ENCODE measurements around the gene UBAC2. TPM values are rescaled to one million over a fixed set of nuclear protein-coding genes. Genes with fewer than 3 reads are reported as not detected.

Gene UBAC2
- total and polyA plus RNA-seq, 4 donors = 49.9 to 77.1 (median 53.7) TPM

DNA sequence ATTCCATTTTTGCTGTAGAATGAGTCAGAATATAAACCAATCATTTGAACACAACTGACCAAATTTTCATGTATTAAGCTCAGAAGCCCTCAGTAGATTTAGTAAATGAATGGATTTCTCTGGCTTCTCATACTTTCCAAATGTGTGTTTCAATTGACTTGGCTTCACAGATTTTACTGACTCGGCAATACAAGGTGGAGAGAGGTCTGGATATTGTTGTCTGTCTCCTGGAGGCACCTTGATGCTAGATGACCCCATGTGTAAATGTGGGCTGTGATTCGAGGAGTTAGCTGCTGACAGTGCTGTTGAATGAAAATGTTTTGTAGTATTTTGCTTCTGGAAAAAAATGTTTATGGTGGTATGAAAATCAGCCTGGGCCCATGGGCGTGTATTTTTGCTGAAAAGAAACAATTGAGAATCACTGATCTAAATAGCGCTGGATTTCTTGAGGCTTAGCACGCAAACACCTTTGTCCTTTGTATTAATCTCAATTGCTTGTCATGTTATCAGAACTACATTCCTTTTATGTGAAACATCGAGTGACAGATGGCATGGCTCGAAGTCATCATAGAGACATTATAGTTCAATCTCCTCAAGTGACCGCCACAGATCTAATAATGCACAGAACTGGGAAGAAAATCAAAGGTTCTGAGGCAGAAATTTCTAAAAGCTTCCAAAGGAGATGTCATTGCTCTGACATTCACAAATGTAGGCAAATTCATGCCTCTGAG is 41.2 kb upstream of the UBAC2 start:
- TF ChIP-seq CTCF (IDR thresholded peaks at IDR 0.05; ENCODE audit: control extremely low read depth, extremely low read depth) = no peak
- Histone ChIP-seq H3K9me3 (ENCODE audit: control insufficient read depth in 4 of 4, insufficient read depth in 3 of 4, low read length in 3 of 4) (peaks cover 0 to 2% (median 0%) of the 10 kb centered on the region in 4 donors), H3K4me1 (ENCODE audit: control insufficient read depth in 5 of 5, insufficient read depth in 5 of 5, low read length in 5 of 5) (peaks cover 0 to 4% (median 0%) of the 10 kb centered on the region in 5 donors), H3K27me3 (ENCODE audit: control insufficient read depth in 3 of 3, insufficient read depth in 3 of 3, low read length in 2 of 3) (peaks cover 0 to 2% (median 0%) of the 10 kb centered on the region in 3 donors), H3K36me3 (ENCODE audit: control insufficient read depth in 4 of 4, insufficient read depth in 4 of 4, low read length in 4 of 4) (no peaks in the 10 kb centered on the region), H3K27ac (ENCODE audit: low read depth in 1 of 2, low read length in 1 of 2) (no peak overlapping the region), H3K9ac (ENCODE audit: insufficient read depth in 1 of 2, low read length in 2 of 2) (no peak overlapping the region), H3K4me3 (no peak overlapping the region)
- WGBS, 2 donors = 74 to 83% methylated on average over 8 of the region's 8 CpGs
- ATAC-seq (ENCODE audit: insufficient read depth, low FRiP score) = no peak
- no peak for DNase-seq

GRCh38 chr13:99160415-99160814 is 40.2 kb upstream of the UBAC2 start:
- Histone ChIP-seq H3K9me3 (ENCODE audit: control insufficient read depth in 4 of 4, insufficient read depth in 3 of 4, low read length in 3 of 4) (peaks cover 0 to 2% (median 0%) of the 10 kb centered on the region in 4 donors), H3K36me3 (ENCODE audit: control insufficient read depth in 4 of 4, insufficient read depth in 4 of 4, low read length in 4 of 4) (no peaks in the 10 kb centered on the region), H3K27me3 (ENCODE audit: control insufficient read depth in 3 of 3, insufficient read depth in 3 of 3, low read length in 2 of 3) (peaks cover 0 to 2% (median 0%) of the 10 kb centered on the region in 3 donors), H3K4me1 (ENCODE audit: control insufficient read depth in 5 of 5, insufficient read depth in 5 of 5, low read length in 5 of 5) (peaks cover 0 to 4% (median 0%) of the 10 kb centered on the region in 5 donors), H3K4me3 (no peak overlapping the region), H3K9ac (ENCODE audit: insufficient read depth in 1 of 2, low read length in 2 of 2) (no peak overlapping the region), H3K27ac (ENCODE audit: low read depth in 1 of 2, low read length in 1 of 2) (no peak overlapping the region)
- WGBS, 2 donors = 77 to 86% methylated on average over 4 of the region's 4 CpGs
- no peak for TF ChIP-seq CTCF (IDR thresholded peaks at IDR 0.05; ENCODE audit: control extremely low read depth, extremely low read depth)
- ATAC-seq (ENCODE audit: insufficient read depth, low FRiP score) = no peak
- DNase-seq = no peak

- no peaks in the 10 kb centered on the region for H3K36me3 ChIP-seq (ENCODE audit: control insufficient read depth in 4 of 4, insufficient read depth in 4 of 4, low read length in 4 of 4)
- ATAC-seq (ENCODE audit: insufficient read depth, low FRiP score) = no peak
- H3K27me3 ChIP-seq (ENCODE audit: control insufficient read depth in 3 of 3, insufficient read depth in 3 of 3, low read length in 2 of 3) = peaks cover 0 to 2% (median 0%) of the 10 kb centered on the region in 3 donors
- WGBS, 2 donors = 88 to 92% methylated on average over 1 of the region's 1 CpG
- no peak overlapping the region for H3K4me3 ChIP-seq
- no peak overlapping the region for H3K9ac ChIP-seq (ENCODE audit: insufficient read depth in 1 of 2, low read length in 2 of 2)
- peaks cover 0 to 2% (median 0%) of the 10 kb centered on the region in 4 donors for H3K9me3 ChIP-seq (ENCODE audit: control insufficient read depth in 4 of 4, insufficient read depth in 3 of 4, low read length in 3 of 4)
- peaks cover 0 to 4% (median 0%) of the 10 kb centered on the region in 5 donors for H3K4me1 ChIP-seq (ENCODE audit: control insufficient read depth in 5 of 5, insufficient read depth in 5 of 5, low read length in 5 of 5)
- DNase-seq = no peak
- H3K27ac ChIP-seq (ENCODE audit: low read depth in 1 of 2, low read length in 1 of 2) = no peak overlapping the region
- no peak for TF ChIP-seq CTCF (IDR thresholded peaks at IDR 0.05; ENCODE audit: control extremely low read depth, extremely low read depth)
Observed at GRCh38 chr13:99161512-99161911, 39.1 kb upstream of the UBAC2 start.
